NCI-H1436 treated with DMSO at 0.1 percent for 48 hours (cell line): ENCODE data around the gene GPR35.
"Not testable (repeated sequence)": the region's sequence is repeated elsewhere in the genome, so short reads cannot be mapped to it uniquely, and the experiment has no call there.

Experiments
- DNase-seq: peaks from one replicate; lab custom pipeline; 2025; lab: John Stamatoyannopoulos, UW

GPR35 gene

DNA sequence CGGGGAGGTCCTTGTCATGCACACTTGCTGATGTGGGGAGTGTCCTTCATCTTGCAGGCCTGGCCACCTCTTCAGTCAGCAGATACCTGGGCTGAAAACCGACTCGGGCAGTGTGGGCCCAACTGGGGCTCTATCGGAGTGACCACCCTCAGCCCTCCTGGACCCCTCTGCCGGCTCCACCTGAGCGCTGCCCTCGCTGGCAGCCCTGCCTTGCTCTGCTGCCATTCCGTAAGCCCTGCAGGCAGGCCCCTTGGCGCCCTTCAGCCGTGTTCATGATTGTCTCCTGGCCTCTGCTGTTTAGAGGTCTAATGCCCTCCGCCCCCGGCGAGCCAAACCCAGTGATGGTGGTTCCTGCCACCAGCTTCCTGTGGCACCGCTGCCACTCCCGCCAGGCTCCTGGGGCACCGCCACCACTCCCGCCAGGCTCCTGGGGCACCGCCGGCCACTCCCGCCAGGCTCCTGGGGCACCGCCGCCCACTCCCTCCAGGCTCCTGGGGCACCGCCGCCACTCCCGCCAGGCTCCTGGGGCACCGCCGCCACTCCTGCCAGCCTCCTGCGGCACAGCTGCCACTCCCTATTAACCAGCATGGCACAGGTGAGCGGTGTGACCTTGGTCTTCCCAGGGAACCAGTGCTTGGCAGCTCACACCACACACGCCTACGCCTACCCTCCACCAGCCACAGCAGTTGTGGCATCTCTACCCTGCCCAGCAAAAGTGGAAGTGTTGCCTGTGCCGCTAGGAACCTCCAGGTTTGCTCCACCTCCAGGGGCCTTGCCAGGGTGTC lies 22.8 kb upstream of the GPR35 start:
- no peak for DNase-seq

DNA sequence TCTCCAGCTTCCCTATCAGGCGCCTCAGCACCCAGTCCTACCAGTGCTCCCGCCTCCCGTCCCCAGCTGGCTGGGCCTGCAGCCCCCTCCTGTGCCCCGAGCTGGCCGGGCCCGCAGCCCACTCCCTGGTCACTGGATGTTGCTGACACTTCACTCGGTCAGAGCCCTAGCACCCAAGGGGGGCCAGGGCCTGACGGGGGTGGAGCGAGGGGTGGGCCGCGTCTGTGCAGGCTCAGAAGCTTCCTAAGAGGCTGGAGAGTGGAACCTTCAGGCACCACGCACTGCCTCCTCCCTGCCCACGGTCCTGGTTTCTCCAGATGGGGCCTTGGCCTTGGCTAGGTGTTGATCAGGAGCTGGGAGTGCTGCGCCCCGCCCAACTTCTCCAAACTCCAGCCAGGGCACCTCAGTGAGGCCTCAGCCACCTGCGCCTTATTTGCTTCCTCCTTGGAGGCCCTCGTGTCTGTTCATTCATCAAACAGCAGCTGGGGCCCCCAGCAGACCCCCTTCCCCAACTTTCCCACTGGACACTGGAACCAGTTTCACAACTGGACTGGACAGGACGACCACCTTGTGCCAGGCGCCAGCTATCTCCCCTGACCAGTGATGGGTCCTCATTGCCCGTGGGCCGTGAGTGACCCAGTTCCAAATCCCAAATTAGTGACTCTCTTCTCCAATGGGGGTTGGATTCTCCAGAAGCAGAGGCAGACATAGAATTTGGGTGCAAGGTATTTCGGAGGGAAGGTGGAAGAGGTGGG lies 22.0 kb upstream of the GPR35 start:
- no peak for DNase-seq

DNA sequence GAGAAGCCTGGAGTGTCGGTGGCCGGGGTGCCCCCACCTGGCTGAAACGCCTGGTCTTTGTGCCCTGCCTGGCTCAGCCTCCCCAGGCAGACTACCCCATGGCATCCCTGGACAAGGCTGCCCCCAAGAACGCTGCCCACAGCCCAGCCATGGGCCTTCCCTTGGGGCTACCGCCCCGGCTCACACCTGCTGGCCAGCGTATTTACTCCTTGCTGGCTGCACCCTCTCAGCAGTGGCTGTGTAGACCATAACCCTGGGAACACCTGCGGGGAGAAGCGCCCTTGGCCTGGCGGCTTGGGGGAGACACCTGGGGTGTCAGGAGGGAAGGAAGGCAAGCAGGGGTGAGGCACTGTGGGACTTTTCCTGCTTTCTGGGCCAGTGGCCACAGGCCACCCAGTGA lies 21.4 kb upstream of the GPR35 start:
- DNase-seq, result no peak

DNA sequence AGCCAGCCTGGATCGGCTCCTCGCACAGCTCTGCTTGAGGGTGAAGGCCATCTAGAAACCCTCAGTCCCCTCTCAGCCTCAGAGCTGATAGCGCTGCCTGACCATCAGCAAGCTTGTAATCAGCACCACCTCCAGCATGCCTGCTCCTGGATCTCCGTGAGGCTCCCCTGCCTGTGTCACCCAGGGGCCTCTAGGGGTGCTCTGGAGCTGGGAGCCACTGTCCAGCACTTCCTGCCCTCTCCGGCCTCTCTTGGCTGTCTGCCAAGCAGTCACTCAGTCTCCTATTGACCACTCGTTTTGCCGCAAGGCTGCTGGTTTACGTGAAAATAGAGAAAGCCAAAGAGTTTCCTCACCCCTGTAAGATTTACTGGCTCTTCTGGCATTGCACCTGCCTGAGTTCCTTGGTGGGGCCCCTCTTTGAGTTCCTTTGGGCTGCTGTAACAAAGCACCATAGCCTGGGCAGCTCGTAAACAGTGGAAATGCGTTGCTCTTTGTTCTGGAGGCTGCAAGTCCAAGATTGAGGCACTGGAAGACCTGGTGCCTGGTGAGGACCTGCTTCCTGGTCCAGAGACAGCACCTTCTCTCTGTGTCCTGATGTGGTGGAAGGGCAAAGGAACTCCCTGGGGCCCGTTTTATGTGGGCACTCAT lies 20.9 kb upstream of the GPR35 start:
- no peak for DNase-seq

DNA sequence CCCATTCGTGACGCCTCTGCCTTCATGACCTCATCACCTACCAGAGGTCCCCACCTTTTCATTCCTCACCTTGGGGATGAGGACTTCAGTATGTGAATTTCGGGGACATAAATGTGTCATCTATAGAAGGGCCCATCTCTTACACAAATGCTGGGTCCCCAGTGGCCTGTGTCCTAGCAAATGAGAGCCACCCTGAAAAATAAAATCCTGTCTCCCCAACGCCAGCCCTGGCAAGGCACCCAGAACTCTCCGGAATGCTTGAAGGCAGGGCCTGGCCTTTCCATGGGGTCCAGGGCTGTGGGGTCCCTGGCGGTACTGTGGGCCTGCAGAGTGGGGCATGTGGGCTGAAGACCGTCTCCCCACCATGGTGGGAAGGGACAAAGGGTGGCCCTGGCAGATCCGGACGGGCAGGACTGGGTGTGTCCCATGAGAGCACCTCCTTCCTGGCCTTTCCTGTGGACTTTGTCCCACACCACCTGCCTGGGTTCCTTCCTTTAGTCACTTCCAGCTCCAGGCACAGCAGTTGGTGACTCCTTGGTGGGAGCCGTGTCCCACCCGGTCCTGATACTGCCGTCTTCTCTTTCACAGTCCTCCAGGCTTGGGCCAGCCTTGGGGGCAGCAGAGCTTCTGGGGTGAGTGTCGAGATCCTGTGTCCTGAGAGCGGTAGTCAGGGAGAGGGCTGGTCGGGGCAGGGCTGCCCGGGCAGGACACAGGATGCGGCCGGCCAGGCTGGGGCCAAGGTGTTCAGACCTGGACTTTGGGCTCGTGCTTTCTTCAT lies 20.2 kb upstream of the GPR35 start:
- no peak for DNase-seq

DNA sequence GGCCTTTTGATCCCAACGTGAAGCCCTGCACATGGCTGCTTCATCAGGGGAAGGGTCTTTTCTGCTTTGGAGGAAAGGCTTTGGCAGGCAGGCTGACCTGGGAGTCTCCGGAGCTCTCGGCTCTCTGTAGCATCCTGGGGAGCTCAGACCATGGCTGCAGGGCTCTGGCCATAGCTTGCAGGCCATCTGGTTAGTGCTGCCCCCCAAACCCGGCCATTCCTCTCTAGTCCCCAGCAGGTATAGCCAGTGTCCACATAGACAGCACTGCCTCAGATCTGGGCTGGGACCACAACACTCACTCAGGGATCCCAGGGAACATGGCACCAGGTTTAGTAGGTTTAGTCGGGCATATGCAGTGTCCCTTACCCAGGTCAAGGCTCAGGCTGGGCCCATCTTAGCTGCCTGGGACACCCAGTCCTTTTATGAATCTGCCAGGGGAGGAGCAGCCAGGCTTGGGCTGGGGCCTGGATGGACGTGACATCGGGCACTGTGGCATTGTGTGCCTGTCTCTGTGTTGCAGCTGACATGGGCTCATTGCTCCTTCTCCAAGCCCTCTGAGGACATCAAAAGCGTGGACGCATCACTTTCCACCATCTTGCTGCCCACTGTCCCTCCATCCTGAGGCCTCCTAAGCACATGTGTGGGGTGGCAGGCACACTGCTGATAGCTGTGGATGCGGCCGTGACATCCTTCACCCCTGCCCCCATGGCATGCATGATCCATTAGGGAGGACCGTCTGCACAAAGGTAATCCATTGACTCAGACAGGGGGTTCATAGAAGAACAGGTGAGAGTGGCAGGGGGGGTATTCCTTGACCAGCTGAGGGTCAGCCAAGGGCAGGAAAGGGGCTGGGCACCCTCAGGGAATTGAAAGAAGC lies 19.2 kb upstream of the GPR35 start:
- no peak for DNase-seq

DNA sequence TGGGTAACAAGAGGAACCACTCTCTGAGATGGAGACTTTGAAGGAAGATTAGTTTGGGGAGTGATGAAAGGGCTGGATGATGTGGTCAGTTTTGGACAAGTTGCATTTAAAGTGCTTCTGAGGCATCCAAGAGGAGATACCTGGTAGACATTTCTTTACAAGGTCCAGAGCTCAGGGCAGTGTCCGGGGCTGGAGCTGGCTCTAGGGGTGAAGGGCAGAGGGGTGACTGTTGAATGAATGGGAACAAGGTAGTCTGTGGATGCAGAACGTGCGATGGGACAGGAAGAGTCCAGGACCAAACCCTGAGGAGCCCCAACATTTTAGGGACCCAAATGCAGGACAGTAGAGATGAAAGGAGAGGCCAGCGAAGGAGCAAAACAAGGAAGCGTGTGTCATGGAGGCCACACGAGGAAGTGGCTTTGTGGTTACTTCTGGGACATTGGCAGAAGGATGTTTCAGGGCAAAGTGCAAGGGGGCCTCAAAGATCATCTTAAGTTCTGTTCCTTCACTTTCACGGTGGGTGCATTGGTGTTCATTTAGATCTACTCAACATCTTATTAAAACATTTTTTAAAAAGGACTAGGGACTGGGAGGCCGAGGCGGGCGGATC lies 13.6 kb upstream of the GPR35 start:
- no peak for DNase-seq

DNA sequence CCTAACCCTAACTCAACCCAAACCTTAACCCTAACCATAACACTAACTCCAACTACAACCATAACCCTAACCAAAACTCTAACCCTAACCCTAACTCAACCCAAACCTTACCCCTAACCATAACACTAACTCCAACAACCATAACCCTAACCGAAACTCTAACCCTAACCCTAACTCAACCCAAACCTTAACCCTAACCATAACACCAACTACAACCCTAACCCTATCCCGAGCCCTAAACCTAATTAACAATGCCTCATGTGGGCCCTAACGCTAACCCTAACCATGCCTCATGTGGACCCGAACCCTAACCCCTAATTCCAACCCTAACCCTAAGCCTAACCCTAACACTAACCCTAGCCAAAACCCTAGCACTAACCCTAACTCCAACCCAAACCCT lies 11.5 kb upstream of the GPR35 start:
- DNase-seq, result no peak

DNA sequence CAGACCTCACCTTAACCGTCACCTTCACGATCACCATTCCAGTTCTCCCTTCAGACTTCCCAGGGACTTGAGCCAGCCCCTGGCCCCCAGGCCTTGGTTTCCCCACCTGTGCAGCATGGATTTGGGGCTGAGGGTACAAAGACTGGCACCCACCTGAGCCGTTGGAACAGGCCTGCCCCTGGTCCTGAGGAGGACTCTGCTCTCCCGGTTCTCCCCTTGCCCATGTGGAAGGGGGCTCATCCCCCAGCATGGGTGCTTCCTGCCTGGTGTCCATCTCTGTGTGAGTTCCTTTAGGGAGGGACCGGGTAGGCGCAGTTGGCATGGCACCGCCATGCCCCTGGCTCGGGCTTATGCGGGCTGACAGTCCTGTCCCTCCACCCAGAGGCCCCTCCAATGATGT lies 10.9 kb upstream of the GPR35 start:
- no peak for DNase-seq

DNA sequence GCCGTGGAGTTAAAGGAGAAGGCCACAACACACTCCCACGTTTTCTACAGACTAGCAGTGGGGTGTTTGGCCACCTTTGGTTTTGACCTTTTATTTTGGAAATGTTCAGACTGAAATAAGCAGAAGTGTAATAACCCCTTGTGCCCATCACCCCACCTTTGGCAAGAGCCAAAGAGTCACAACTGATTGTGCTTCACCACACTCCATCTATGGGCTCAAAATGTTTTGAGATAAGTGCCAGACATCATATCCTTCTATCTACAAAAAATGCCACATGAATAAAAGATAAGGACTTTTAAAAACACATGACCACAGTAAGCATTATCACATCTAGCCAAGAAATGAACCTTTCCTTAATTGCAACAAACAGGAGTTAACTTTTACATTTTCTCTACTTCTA lies 9.9 kb upstream of the GPR35 start:
- DNase-seq, result no peak

DNA sequence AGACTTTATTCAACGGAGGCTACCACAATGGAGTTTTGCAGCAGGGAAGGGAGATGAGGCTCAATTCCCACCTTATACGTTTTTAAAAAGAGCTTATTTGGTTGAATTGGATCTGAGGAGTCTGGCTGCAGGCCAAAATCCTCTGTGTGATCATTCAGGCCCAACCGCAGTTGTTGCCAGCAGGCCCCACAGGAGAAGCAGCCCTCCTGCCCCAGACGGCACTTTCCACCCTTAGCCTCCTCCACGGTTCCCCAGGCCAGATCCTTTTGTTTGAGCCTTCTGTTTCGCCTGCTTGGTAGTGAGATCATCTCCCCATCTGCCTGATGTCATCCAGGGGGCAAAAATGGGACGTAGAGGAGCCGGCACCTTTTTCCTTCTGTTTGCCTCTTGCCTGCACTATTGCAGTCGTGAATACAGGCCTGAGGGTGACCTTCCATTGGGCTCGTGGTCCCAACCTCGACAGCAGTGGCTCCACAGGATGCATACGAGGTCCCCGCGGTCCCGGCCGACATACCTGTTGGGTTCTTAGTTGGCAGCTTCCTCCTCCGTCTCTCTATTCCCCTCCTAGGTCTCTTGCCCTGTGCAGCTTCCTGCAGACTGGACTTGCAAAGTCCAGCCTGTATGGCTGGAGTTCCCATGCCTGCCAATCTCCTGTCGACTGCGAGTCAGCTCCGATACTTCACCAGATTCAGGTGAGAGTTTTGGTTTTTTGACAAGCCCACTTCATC lies 9.3 kb upstream of the GPR35 start:
- no peak for DNase-seq

DNA sequence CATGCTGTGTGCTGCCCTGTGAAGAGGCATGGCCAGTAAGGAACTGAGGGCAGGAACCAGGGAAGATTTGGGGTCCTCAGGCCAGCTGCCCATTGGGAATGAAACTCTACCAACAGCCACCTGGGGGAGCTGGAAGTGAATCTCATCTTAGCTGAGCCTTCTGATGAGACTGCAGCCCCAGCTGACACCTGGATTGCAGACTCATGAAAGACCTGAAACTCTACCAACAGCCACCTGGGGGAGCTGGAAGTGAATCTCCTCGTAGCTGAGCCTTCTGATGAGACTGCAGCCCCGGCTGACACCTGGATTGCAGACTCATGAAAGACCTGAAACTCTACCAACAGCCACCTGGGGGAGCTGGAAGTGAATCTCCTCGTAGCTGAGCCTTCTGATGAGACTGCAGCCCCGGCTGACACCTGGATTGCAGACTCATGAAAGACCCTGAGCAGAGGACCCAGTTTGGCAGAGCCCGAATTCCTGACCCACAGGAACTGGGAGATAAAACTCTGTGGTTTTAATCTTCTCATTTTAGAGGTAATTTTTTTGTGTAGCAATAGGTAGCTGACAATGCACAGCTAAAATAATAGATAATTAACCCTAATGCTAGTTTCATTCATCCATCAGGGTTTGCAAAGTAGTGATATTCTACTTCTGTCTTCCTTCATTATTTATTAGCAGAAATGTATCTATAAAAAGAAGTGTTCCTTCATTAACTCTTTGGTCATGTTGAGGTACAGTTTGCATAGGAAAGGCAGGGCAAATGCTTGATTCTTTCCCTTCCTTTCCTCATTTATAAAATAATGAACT lies 8.2 kb upstream of the GPR35 start:
- DNase-seq, result not testable (repeated sequence)

DNA sequence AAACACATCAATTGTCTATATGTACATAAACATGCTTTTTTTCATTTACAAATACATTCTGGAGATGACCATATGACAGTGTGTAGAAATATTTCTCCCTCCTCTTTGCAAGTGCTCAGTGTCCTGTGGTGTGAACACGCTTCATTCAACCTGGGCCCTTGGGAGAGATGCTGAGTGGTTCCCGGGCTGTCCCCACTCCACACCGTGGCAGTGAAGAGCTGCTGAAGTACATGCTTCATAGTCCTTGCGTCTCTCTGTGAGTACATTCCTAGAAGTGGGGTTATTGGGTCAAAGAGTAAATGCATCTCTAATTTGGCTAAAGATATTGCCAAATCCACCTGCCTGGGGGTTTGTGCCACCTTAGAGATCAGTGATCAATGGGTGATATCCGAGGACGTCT lies 6.5 kb upstream of the GPR35 start:
- DNase-seq, result no peak

DNA sequence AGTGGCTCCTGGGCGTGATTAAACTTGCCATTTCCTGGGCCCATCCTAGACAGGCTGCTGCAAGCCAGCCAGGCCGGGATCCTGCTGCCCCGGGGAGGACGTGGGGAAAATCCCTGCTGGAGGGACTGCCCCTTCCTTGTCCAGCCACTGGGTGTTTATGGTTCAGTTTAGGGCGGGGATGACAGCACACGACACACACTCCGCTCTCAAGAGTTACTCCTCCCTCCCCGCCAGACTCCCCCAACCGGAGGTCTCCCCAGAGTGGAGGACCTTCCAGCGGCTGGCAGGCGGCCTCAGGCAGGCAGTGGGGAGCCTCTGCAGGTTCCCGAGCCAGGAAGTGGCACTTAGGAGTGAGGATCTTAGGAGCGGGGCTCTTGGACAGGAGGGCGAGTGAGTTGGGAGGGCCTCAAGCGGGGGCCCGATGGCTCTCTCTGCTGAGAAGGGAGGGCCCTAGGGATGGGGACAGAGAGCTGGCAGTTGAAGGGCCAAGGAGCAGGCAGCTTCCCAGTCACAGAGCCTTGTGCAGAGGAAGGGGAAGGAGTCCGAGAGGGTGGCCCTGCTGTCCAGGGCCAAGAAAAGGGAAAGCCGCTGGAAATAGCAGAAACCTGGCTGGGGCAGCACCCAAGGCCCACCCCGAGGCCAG lies 5.7 kb upstream of the GPR35 start:
- DNase-seq, result no peak

DNA sequence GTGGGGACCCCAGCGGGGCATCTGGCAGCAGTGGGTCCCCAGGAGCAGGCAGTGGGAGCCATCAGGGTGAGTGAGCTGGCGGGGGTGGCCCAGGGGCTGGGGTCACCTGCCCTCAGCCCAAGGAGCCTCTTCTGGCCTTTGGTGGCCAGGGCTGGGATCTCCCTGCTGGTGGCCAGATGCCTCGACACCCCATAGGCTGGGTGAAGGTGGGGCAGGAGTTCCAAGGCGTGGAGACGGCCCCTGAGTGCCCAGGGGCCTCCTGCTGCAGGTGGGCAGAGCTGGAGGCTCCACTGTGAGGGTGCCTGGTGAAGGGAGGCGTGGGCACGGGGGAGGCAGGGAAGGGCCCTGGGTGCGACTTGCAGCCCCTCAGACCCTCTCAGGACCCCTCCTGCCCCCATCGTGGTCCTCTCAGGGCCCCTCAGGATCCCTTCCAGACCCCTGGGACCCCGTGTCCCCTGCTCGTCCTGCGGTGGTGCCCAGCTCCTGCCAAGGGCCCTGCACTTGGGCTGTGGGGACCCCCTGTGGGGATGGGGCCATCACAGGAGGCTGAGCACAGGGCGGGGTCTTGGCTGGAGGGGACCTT lies 5.0 kb upstream of the GPR35 start:
- no peak for DNase-seq

DNA sequence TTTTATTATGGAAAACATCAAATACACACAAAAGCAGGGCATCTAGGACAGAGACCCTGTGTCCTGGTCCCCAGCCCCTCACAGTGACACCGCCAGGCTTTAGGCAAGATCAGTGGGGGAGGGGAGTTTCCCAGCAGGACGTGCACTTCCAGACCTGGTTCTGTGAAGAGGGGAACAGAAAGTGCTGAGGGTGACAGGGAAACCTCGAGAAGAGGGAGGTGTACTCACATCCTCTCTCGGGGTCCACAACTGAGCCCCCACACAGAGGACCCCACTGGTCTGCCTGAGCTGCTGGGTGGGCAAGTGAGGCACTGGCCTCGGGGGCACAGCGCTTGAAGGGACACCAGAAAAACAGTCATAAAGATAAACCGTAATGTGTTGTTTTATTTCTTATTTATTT lies 4.4 kb upstream of the GPR35 start:
- DNase-seq, result no peak

DNA sequence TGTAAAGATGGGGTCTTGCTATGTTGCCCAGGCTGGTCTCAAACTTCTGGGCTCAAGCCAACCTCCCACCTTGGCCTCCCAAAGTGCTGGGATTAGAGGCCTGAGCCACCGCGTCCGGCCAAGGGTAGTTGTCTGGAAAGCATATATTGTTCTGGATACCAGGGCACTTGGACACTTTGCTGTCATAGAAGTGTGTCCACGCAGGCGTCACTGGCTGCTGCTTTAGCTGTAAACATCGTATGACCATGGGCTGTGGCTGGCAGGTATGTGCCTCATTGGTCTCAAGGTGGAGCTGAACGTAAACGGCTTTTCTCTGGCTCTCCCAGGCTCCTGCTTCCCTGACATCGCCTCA lies 3.2 kb upstream of the GPR35 start:
- DNase-seq, result no peak

DNA sequence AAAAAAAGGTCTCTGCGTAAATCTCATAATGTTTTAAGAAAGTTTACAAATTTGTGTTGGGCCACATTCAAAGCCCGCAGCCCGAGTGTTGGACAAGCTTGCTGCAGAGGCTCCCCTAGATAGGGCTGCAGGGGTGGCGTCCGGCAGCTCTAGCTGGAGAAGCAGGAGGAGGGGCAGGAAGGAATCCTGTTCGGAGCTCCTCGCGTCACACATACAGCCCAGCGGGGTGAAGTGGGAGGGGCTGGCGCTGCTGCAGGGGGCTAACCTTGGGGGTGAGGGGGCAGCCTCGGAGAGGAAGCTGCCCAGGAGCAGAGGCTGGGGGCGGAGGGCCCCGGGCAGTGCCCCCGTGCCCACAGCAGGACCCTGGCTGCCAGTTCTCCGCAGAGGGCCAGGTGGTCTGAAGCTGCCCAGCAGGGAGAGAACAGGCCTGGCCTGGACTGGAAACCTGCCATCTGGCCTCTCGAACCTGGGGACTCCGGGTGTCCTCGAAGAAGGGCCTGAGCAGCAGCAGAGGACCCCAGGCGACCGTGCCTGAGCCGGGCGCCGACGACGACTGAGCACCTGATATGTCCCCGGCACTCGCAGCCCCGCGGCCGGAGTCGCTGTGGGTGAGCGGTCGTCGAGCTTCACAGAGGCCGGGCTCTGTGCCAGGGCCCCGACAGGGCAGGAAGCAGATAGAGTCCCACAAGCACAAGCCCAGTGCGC lies 2.6 kb upstream of the GPR35 start:
- no peak for DNase-seq
